Coronary artery (tissue), 2 donors: Measurements from ENCODE around the gene ARAP2.

Experiments used
- DNase-seq: peaks from one replicate; pipeline ENCODE4 v3.0.0-alpha.2; 2017; ENCODE audit warnings: low spot score
- H3K27ac ChIP-seq, 2 donors: fragments of 200-600 bp; sonication (generic); one replicate each; pipeline ENCODE4 v1.5.1; 2016 to 2019
- H3K4me3 ChIP-seq: fragments of 200-600 bp; sonication (generic); 2 replicates; pipeline ENCODE4 v1.5.1; 2016; ENCODE audit warnings: mild to moderate bottlenecking, moderate library complexity
- CTCF ChIP-seq: fragments of 200-600 bp; sonication (generic); IDR thresholded peaks from one replicate; pipeline ENCODE4 v1.5.1; 2019; ENCODE audit warnings: antibody characterized with exemption

The ARAP2 gene

DNA sequence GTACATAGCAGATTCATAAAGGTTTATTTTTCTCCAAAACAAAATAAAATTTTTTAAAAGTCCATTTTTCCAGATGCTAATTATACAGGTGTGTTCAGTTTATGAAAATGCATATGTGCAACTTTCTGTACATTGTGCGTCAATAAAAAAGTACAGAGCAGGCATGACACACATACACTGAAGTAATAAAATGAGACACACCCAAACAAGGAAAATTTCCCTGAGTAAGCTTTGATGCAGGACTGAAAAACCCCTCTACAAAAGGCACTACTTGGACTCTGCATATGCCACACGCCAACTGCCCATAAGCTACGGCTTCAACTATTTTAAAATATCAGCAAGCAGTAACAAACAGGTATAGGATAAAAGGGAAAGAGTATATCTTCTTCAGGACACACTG lies 13.8 kb downstream of the ARAP2 start:
- DNase-seq, result no peak
- Histone ChIP-seq H3K27ac (no peak overlapping the region), H3K4me3 (no peak overlapping the region)
- no peak for TF ChIP-seq CTCF

- no peak for TF ChIP-seq CTCF
- H3K4me3 ChIP-seq, result no peak overlapping the region
- no peak for DNase-seq
- no peak overlapping the region for H3K27ac ChIP-seq
These were observed 16.4 kb downstream of the ARAP2 start for GRCh38 chr4:36227913-36228312.

GRCh38 chr4:36226430-36227227 lies 17.7 kb downstream of the ARAP2 start:
- no peak overlapping the region for H3K27ac ChIP-seq
- H3K4me3 ChIP-seq, result no peak overlapping the region
- DNase-seq, result no peak
- no peak for TF ChIP-seq CTCF

GRCh38 chr4:36224972-36225903 lies 19.1 kb downstream of the ARAP2 start:
- H3K27ac ChIP-seq, result no peak overlapping the region
- no peak overlapping the region for H3K4me3 ChIP-seq
- TF ChIP-seq CTCF, result no peak
- no peak for DNase-seq

DNA sequence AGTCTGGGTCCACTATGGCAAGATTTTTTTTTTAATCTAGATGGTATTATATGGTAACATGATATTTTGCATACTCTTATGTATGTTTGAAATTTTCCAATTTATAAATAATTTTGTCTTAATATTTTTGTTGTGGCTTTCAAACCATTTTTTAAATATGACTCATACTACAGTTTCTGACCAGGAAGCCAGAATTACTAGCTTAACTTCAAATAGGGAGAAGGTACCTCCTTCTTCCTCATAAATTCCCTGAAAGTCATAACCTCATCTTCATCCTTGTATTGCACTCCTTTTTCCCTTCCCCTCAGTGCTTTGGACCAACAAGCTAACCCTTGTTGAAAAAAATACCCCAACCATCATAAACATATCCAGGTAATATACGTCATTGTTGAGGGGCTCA lies 21.6 kb downstream of the ARAP2 start:
- no peak overlapping the region for H3K4me3 ChIP-seq
- DNase-seq, result no peak
- TF ChIP-seq CTCF, result no peak
- no peak overlapping the region for H3K27ac ChIP-seq

GRCh38 chr4:36220776-36221175 lies 23.5 kb downstream of the ARAP2 start:
- H3K27ac ChIP-seq, result no peak overlapping the region
- H3K4me3 ChIP-seq, result no peak overlapping the region
- TF ChIP-seq CTCF, result no peak
- DNase-seq, result no peak
